OCI-LY1 (cell line): Measurements from ENCODE around the gene ISG20.

Experiments
- H2AFZ ChIP-seq: fragments of 200-600 bp; sonication (generic), shearing (Covaris generic); 2 replicates; pipeline ENCODE4 v1.6.0; 2014; ENCODE audit warnings: antibody characterized with exemption, mild to moderate bottlenecking, low read length
- H3F3A ChIP-seq: fragments of 200-600 bp; sonication (generic), shearing (Covaris generic); 2 replicates; pipeline ENCODE4 v1.6.0; 2014; ENCODE audit warnings: mild to moderate bottlenecking, antibody characterized with exemption, low read length, moderate library complexity; ENCODE audit not compliant: insufficient read depth
- H3K27ac ChIP-seq: fragments of 200-600 bp; sonication (generic); 2 replicates; pipeline ENCODE4 v1.5.1; 2014; ENCODE audit warnings: low read length, mixed run types, mild to moderate bottlenecking, low read depth; ENCODE audit not compliant: poor library complexity, severe bottlenecking
- H3K27me3 ChIP-seq: fragments of 200-600 bp; sonication (generic); 2 replicates; pipeline ENCODE4 v1.6.0; 2014; ENCODE audit warnings: antibody characterized with exemption, mild to moderate bottlenecking, low read length, moderate library complexity; ENCODE audit not compliant: insufficient read depth
- H3K36me3 ChIP-seq: fragments of 200-600 bp; sonication (generic); 2 replicates; pipeline ENCODE4 v1.6.1; 2014; ENCODE audit warnings: mild to moderate bottlenecking, antibody characterized with exemption, low read length, moderate library complexity, mixed read lengths; ENCODE audit not compliant: insufficient read depth
- H3K4me1 ChIP-seq: fragments of 200-600 bp; sonication (generic); 2 replicates; pipeline ENCODE4 v1.5.1; 2014; ENCODE audit warnings: mild to moderate bottlenecking, low read length, moderate library complexity; ENCODE audit not compliant: insufficient read depth, severe bottlenecking
- H3K4me2 ChIP-seq: fragments of 200-600 bp; sonication (generic), shearing (Covaris generic); 2 replicates; pipeline ENCODE4 v1.6.1; 2014; ENCODE audit warnings: low read length
- H3K4me3 ChIP-seq: fragments of 200-600 bp; sonication (generic); 2 replicates; pipeline ENCODE4 v1.5.1; 2014; ENCODE audit warnings: low read length, low read depth, mild to moderate bottlenecking, mixed read lengths; ENCODE audit not compliant: poor library complexity, severe bottlenecking
- H3K79me2 ChIP-seq: fragments of 200-600 bp; shearing (Covaris generic); 2 replicates; pipeline ENCODE4 v1.6.1; 2016; ENCODE audit warnings: mixed run types, low read length, mixed read lengths; ENCODE audit not compliant: insufficient read depth
- H3K9ac ChIP-seq: fragments of 200-600 bp; sonication (generic), shearing (Covaris generic); 2 replicates; pipeline ENCODE4 v1.6.1; 2014; ENCODE audit warnings: mild to moderate bottlenecking, low read length, mixed read lengths
- H3K9me2 ChIP-seq: fragments of 200-600 bp; sonication (generic), shearing (Covaris generic); 2 replicates; pipeline ENCODE4 v1.6.1; 2014; ENCODE audit warnings: low read depth, mild to moderate bottlenecking, low read length, mixed read lengths
- H3K9me3 ChIP-seq: fragments of 200-600 bp; shearing (Covaris generic); 2 replicates; pipeline ENCODE4 v1.6.1; 2014; ENCODE audit warnings: low read length, mixed read lengths
- H4K20me1 ChIP-seq: fragments of 200-600 bp; sonication (generic), shearing (Covaris generic); 2 replicates; pipeline ENCODE4 v1.6.0; 2016; ENCODE audit warnings: mild to moderate bottlenecking, low read length; ENCODE audit not compliant: insufficient read depth
- CTCF ChIP-seq: fragments of 200-600 bp; sonication (generic), shearing (Covaris generic); IDR thresholded peaks from 2 replicates; pipeline ENCODE4 v1.5.1; 2017; ENCODE audit warnings: mild to moderate bottlenecking, antibody characterized with exemption, low read length, moderate library complexity, mixed read lengths
- EZH2 ChIP-seq: fragments of 200-600 bp; sonication (generic), shearing (Covaris generic); IDR thresholded peaks from 2 replicates; pipeline ENCODE4 v1.8.0; 2017; ENCODE audit warnings: borderline replicate concordance, mixed run types, mild to moderate bottlenecking, antibody characterized with exemption, low read length, moderate library complexity, mixed read lengths

Gene ISG20

GRCh38 chr15:88684345-88684744 is 45.5 kb downstream of the ISG20 start:
- no peak overlapping the region for H3K4me3 ChIP-seq
- H3K36me3 ChIP-seq, result no peaks in the 10 kb centered on the region; the same call in 1 of the 2 replicates
- no peaks in the 10 kb centered on the region for H3F3A ChIP-seq
- H3K4me1 ChIP-seq, result no peaks in the 10 kb centered on the region
- TF ChIP-seq CTCF, result no peak
- TF ChIP-seq EZH2, result no peak
- H3K27me3 ChIP-seq, result peaks cover 6% of the 10 kb centered on the region; the same call in 1 of the 2 replicates
- H4K20me1 ChIP-seq, result no peaks in the 10 kb centered on the region
- no peaks in the 10 kb centered on the region; the same call in 1 of the 2 replicates for H3K9me3 ChIP-seq
- no peak overlapping the region for H3K9ac ChIP-seq
- no peaks in the 10 kb centered on the region for H3K79me2 ChIP-seq
- H3K9me2 ChIP-seq, result no peaks in the 10 kb centered on the region
- no peak overlapping the region for H3K27ac ChIP-seq
- no peak overlapping the region for H2AFZ ChIP-seq
- H3K4me2 ChIP-seq, result no peak overlapping the region

- Histone ChIP-seq H3K9me2 (no peaks in the 10 kb centered on the region), H3K4me2 (no peak overlapping the region), H3K79me2 (no peaks in the 10 kb centered on the region), H3K4me3 (no peak overlapping the region), H4K20me1 (no peaks in the 10 kb centered on the region), H3F3A (no peaks in the 10 kb centered on the region), H3K27ac (no peak overlapping the region), H3K36me3 (no peaks in the 10 kb centered on the region; the same call in 1 of the 2 replicates), H2AFZ (no peak overlapping the region), H3K4me1 (no peaks in the 10 kb centered on the region), H3K9ac (no peak overlapping the region), H3K27me3 (peaks cover 6% of the 10 kb centered on the region; the same call in 1 of the 2 replicates), H3K9me3 (no peaks in the 10 kb centered on the region; the same call in 1 of the 2 replicates)
- no peak for TF ChIP-seq CTCF
- TF ChIP-seq EZH2, result no peak
Measured at GRCh38 chr15:88686166-88686565, 47.4 kb downstream of the ISG20 start.

- no peaks in the 10 kb centered on the region for H3K79me2 ChIP-seq
- no peaks in the 10 kb centered on the region for H3K9me2 ChIP-seq
- H3K4me3 ChIP-seq, result no peak overlapping the region
- H3K4me1 ChIP-seq, result no peaks in the 10 kb centered on the region
- H3K27me3 ChIP-seq, result peaks cover 6% of the 10 kb centered on the region; the same call in 1 of the 2 replicates
- no peak overlapping the region for H2AFZ ChIP-seq
- TF ChIP-seq EZH2 (no peak), CTCF (no peak)
- no peaks in the 10 kb centered on the region; the same call in 1 of the 2 replicates for H3K36me3 ChIP-seq
- H3K9ac ChIP-seq, result no peak overlapping the region
- H3K4me2 ChIP-seq, result no peak overlapping the region
- H3K27ac ChIP-seq, result no peak overlapping the region
- H3F3A ChIP-seq, result no peaks in the 10 kb centered on the region
- no peaks in the 10 kb centered on the region for H4K20me1 ChIP-seq
- H3K9me3 ChIP-seq, result no peaks in the 10 kb centered on the region; the same call in 1 of the 2 replicates
Measured at GRCh38 chr15:88688394-88688933, 49.6 kb downstream of the ISG20 start.
